Ureter (tissue), 1 donor: ENCODE results near the gene DMBX1. TPM values are rescaled to one million over a fixed set of nuclear protein-coding genes. Genes with fewer than 3 reads are reported as not detected.

Experiments
- DNase-seq: peaks from one replicate; pipeline ENCODE4 v3.0.0-alpha.2; 2020; ENCODE audit warnings: low spot score
- total RNA-seq: library from RNA; stranded (reverse); gene quantifications from one replicate; pipeline ENCODE4 v1.2.4, GENCODE V29; 2023
- donor health status: DM: yes; HTN: yes; CAD: no.

Gene DMBX1
- total RNA-seq, result not detected

DNA sequence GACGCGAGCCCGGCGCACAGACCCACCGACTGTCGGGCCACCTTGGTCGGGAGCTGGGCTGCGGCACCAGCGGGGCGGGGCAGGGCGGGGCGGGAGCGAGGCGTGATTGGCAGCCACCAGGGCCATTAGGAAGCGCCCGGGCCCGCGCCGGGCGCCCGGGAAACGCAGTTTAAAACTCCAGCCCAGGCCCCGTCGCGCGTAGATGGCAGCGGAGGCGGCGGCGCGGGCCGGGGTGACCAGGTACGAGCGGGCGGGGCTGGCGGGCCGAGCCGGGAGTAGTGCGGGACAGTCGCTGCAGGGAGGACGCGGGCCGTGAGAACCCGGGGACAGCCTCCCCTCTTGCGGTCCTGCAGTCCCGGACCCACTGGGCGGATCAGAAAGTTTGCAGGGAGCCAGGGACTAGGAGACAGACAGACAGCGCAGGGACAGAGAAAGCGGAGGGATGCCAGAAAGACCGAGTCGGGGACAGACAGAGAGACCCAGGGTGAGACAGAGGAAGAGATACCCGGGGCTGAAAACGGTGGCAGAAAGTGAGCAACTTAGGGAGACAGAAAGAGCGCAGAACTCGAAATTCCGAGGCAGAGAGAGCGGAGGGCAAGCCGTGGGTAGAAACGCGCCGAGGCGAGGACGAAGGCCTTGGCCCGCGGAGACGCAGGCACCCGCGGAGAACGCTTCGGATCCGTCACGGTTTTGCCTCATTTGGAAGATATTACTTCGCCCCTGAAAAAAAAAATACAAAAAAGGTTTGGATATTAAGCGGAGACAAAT lies at the start of gene DMBX1:
Gene DMBX1, plus strand, starts transcription at position 199 of the 768 bp plus-strand sequence. CDS start 17,175 bp downstream, outside the sequence.
- DNase-seq, result no peak

DNA sequence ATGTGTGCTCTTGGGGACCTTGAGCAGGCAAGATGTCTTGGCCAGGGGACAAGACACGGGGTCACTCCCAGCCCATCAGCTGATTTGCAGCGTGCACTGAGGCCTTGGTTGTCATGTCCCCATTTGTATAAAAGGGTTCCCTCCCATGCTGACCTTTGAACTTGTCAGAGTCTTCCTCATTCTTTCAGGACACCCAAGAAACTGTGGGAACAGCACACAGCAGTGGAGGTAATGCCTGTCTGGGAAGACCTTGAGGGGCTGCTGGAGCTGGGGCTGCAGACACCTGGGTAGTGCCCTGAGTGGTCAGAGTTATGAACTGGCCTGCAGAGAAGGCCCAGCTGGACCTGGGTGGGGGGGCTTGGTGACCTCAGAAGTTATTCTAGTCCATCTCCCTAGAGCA lies 49.2 kb upstream of the DMBX1 start:
- DNase-seq, result no peak

DNA sequence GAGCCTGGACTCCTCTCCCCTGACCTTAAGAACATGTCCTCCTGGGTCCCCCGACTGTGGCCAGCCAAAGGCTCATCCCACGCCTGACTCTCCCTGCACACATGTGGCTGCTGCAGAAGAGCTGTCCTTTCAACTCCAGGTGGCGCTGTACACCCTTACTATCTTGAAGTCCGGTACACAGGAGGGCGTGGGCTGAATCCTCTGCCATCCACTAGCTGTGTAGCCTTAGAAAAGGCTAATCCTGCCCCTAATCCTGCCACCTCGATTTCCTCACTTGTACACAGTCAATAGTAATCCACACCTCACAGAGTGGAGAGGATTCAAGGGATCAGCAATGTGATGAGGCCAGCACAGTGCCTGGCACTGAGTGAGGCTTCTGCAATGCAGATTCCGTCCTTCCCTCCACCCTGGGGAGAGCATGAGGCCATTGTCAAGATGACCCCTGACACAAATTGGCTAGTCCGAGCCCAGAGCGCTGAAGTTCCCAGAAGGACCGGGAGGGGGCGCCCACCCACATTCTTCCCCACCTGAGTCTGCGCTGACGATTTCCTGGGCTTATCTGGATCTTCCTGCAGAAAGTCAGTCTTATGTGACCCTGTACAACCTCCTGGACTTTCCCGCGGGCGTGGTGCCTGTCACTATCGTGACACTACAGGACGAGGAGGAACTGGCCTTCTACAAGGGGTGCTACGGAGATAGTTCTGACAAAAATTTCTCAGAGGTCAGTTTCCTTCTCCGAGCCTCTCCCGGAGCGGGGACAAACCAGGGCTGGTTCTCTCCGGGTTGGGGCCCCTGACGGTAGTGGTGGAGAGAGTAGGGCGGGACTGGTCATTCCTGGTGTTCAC lies 47.1 kb upstream of the DMBX1 start:
- peak; percentile 75 for DNase-seq

DNA sequence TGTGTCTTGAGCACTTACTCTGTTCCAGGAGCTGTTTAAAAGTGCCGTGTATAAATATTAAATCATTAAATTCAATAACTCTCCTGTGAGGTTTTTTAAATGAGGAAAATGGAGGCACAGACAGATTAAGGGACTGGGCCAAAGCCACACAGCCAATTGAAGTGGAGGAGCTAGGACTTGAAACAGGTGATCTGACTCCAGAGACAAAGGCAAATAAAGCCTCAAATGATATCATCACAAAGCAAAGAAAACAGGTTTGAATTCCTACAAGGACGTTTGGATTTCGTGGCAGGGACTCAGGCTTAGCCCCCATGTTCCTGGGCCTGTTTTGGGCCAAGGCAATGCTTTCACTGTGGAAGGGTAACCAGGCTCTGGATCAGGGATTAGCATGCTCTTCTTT lies 45.2 kb upstream of the DMBX1 start:
- DNase-seq, result no peak

DNA sequence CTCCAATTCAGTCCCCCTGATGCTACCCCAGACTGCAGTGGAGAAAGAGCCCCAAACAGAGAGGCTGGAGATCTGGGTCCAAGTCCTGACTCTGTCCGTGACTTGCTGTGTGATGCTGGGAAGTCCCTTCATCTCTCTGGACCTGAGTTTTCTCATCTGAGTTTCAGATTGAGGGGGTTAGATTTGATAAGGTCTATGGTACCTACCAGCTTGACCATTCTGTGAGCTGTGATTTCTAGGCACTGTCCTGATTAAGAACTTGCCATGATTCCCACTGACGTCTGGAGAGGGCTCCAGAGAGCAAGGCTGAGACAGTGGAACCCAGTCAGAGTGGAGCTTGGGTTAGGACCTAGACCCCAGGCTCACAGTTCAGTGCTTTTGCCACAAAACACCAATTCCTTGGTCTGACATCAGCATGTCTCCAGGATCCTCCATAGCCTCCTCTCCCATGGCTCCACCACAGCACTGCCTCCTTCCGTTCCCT lies 43.8 kb upstream of the DMBX1 start:
- DNase-seq, result no peak

DNA sequence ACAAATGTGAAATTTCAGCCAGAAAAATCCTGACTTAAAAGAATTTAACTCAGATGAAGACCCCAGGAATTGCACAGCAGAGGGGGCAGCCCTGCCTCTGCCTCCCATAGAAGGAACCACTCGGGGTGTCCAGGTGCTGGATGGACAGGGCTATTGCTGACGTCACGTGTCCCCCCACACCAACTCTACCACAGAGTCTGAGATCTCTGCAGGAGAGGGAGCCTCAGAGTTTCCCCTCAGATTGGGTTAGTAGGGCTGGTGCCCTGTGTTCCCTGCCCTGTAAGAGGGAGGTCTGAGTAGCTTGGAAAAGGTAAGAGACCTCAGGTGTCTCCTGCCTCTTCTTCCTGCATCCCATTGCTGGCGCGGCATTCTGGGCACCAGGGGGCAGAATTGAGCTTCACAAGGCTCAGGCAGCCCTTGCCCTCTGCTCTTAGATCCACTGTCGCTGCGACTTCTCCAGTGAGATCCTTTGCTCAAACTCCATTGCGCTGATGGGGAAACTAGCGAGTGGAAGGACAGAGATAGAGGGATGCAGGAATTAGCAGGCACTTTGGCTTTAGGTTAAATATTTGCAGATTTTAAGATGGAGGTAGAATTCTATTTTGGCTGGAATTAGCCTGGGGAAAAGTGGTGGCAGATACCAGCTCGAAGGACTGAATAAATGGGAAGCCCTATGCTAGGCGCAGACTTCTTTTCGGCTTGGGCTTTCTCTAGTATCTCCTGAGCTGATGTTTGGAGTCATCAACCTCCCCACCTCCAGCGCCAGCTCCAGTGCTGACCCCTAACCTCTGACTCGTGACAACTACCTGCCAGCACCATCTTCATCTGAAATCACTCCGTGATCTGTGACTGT lies 42.8 kb upstream of the DMBX1 start:
- peak; percentile 84 for DNase-seq

DNA sequence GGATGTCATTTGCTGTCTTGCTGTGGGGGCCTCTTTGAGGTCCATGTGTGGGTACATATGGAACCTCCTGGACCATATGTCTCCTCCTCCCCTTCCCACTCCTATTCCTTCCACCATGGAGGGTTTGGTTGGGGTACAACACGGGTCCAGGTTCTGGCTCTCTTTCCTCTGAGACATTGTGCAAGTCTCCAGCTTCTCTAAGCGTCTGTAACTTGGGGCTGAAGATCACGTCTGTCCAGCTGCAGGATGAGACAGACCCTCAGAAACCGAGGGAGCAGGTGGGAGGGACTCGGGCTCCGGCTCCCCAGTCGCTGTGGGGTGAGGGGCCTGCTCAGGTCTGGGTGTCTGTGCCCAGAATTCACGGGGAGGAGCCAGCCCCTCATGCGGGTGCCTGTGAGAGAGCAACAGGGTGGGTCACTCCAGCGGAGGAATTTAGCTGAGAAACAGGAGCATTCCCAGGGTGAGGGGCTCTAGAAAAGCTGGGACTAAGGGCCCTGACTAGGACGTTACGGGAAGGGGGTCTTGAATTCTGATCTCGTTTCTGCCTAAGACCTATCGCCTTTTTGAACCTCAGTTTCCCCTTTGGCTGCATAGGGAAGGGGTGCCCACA lies 42.0 kb upstream of the DMBX1 start:
- no peak for DNase-seq

DNA sequence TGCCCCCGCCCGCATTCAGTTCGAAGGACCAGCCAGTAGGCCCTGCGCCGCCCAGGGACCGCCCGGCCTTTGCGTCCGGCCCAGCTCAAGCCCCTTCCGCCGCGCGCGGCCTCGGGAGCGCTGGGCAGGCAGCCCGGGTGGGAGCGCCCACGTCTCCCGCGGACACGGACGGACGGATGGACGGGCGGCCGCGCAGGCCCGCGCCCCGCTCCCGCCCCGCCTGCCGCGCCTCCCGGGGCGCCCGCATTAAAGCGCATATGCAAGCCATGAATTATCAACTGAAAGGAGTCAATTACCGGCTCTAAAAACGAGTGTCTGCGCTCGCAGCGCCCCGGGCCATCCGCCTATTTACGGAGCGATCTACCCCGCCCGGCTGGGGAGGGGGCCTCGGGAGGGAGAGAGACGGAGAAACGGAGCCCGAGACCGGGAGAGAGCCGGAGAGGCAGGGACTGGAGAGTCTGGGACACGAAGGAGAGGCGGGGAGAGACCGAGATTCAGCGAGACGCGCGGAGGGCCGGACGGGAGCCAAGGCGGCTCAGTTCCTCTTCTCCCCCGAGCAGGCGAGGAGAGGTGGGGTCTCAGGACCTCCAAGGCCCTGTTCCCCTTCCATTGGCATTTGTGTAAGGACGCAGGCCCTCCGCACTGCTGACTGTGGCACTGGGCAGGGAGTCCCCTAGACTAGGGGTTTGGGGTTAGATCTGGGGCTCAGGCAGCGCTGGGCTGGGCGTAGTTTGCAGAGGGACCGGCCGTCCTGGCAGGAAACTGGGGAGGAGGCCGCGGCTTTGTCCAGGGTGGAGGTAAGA lies 41.3 kb upstream of the DMBX1 start:
- DNase-seq, result no peak

DNA sequence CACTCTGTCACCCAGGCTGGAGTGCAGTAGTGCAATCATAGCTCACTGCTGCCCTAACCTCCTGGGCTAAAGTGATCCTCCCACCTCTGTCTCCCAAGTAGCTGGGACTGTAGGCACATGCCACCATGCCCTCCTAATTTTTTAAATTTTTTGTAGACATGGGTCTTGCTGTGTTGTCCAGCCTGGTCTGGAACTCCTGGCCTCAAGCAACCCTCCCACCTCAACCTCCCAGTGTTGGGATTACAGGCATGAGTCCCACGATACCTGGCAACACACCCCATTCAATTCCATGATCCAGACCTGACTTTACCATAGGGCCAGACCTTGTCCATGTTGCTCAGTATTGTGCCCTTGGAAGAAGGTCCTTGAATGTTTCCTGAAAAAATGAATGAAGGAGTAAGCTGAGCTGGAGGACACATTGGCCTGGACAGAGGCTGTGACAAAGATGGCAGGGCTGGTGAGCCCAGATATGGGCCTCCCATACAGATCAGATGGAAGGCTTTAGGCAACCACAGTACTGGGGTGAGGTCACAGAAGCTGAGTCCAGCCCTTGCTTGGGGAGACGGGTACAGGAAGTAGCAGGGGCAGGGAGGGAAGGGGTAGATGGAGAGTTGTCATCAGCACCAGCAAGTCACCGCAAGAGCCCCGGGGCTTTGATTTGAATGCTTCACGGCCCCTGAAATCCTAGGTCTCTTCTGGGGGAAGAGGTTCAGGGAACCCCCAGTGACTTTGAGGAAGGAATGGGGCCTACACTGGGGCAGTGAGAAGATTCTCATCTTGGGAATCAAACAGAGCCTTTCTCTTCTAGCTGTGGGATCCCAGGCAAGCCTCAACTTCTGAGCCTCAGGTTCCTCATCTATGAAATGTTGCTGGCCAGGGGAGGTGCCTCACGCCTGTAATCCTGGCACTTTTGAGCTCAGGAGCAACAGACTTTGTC lies 40.1 kb upstream of the DMBX1 start:
- no peak for DNase-seq

DNA sequence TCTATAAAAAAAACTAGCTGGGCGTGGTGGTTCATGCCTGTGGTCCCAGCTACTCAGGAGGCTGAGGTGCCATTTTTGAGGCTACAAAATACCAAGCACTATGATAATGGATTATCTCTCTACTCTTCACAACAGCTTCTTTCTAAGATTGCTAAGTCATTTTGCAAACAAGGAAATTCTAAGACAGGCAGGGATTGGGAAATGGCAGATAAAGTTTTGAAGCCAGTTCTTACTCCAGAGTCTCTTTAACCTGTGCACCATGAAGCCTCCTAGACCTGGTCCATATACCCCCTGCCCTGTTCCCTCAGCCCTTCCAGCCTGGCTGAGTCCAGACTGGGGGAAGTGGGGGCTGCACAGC lies 39.5 kb upstream of the DMBX1 start:
- DNase-seq, result no peak

DNA sequence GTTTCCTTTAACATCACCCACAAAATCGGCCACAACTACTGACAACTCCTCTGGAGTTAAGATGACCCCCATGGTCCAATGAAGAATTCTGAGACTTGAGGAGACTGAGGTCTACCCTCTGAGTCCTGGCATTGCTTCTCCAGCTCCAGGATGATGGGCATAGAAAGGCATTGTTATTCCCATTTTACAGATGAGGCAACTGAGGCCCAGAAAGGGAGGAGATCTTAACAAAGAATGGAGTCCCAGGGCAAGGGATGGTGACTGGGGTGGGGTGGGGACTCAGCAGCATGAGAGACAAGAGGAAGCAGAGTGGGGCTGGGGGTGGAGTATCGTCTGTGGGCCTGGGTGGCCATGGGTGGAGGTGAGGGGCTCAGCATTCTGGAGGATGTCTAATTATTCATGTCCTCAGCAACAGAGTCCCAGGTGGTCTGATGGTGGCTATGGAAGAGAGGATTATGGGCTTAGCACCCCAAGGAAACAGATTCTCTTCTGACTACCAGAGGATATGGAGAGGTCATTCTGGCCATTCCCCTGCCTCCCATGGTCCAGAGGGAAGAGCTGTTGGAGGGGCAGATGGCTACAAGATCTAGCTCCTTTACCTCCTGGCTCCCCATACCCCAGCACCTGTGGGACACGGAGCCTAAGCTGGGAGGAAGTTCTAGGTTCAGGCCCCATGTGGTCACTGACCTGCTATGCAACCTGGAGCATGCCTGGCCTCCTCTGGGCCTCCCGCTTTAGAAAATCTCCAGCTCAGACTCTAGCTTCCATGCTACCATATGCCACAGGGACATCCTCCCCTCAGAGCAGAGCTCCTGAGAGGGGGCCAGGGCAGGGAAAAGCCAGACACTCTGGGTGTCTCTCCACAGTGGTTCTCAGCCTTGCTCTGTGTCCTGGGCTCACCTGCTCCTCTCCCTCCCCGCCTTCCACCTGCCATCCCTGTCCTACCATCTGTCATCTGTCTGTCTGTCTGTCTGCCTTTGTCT lies 37.4 kb upstream of the DMBX1 start:
- DNase-seq, result no peak

DNA sequence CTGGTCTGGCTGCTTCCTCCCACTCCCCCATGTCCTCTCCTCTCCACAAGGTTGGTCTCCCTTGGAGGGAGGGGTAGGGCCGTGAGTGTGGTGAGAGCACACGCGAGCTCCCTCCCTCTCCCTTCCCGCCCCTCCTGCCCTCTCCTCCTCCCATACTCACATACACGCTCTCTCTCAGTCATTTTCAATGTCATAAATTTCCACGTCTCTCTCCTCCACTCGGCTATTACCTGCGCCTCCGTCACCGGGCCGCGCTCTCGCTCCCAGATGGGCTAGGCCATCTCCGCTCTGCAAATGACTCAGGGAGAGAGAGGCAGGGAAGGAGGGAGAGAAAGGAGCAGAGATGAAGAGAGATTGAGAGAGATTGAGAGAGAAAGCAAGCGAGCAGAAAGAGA lies 36.7 kb upstream of the DMBX1 start:
- DNase-seq, result no peak

DNA sequence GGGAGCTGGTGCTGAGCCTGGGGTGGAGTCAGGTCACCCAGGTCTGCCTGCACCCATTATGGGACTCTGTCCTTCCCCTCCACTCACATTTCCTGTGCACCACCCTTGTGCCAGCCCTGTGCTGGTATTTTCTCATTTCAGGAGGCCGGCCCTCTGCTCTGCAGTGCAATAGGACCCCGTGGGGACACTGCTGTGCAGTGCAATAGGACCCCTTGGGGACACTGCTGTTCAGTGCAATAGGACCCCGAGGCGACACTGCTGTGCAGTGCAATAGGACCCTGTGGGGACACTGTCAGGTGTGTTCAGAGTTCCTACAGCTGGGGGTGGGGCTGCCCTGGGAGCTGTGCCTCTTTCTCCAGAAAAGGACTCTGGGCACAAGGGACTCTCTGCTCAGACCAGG lies 36.2 kb upstream of the DMBX1 start:
- no peak for DNase-seq

DNA sequence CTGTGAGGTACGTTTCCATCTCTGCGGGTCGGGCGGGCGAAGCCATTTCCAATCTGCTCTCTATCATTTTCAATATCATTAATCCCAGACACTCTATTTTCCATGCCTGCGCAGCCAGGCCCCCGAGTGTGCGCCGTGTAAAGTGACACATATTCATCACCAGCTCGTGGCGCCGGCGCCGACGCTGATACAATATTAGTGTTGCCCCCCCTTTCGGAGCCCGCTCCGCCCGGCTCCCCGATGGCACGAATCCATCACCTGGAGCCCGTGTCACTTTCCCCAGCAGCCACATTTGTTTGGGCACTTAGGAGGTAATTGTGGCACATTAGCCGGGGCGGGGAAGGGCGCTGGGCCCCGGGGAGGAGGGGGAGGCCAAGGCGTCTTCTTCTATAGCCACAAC lies 33.7 kb upstream of the DMBX1 start:
- no peak for DNase-seq

DNA sequence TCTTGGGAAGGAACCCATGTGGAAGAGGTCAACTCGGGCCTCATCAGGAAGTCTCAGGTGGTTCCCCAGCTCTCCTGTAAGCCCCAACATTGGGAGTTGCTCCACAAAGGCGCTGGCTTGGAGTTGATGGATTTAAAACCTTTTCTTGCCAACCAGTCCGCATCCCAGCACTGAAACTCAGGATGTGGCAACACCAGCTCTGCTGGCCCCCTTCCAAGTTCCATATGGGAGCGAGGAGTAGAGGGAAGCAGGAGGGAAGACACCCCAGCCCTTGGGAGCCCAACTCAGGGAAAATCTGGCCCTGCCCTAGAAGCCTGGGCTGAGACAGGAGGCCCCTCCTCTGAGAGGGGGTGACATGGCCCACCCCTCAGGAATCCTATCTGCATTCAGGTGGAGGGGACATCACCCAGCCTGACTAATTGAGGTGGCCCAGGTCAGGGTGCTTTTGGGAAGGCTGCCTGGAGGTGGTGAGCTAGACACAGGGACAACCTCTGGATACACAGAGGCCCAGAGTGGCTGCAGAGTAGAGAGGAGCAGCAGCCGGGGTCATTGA lies 33.1 kb upstream of the DMBX1 start:
- no peak for DNase-seq

DNA sequence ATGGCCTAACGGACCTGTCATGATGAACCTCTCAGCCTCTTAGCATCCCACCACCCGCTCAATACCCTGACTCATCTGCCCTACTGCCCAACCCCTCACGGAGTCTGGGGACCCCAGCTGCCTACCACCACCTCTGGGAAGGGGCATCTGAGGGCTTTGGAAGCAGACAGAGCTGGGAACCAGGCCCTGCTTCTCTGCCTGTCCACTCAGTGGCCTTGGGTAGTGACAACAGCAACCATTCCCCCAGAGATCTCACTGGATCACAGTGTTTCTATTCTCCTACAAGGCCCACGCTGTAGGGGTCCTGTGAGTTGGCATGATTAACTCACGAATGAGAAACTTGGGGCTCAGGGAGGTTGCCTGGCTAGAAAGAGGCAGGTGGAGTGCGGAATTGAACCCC lies 32.5 kb upstream of the DMBX1 start:
- no peak for DNase-seq

DNA sequence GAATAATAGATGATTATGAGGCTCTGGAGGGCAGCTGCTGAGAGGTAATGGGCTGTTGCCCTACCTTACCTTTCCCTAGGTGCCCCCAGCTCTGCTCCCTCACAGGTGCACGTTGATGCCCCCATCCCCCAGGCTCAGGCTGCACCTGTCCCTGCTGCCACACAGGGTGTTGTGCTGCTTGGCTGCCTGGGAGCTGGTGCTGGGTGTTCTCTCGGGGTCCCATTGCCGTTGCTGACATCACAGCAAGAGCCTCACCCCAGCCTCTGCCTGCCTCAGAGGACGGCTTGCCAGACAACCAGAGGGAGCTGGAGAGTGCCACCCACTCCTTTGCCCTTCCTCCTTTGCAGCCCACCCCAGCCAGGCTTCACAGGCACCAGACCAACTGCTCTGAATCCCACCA lies 31.4 kb upstream of the DMBX1 start:
- no peak for DNase-seq

DNA sequence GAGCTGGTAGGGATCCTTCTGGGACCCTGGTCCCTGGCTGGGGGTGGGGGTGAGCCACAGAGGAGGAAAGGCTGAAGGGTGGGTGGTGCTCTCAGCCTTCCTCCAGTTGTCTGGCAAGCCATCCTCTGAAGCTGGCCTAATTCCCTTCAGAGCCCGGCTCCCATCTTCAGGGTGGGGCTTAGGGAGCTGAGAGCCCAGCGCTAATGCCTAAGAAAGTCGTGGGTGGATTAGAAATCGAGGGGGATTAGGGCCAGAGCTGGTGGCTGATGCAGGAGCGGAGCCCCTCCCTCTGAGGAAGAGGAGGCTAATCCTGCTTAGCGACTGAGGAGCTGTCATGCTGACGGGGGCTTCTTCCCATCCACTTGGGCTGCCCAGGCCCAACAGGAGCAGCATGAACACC lies 30.8 kb upstream of the DMBX1 start:
- no peak for DNase-seq
